ENCODE data around the gene BMPR2. TPM values are rescaled to one million over a fixed set of nuclear protein-coding genes. Genes with fewer than 3 reads are reported as not detected.

Gene BMPR2
- total and polyA plus RNA-seq, 2 of the 8 experiments (the other 6 are each of a cell fraction or from before 2014, with no cell fraction given), result 5.5 to 19.8 TPM

DNA sequence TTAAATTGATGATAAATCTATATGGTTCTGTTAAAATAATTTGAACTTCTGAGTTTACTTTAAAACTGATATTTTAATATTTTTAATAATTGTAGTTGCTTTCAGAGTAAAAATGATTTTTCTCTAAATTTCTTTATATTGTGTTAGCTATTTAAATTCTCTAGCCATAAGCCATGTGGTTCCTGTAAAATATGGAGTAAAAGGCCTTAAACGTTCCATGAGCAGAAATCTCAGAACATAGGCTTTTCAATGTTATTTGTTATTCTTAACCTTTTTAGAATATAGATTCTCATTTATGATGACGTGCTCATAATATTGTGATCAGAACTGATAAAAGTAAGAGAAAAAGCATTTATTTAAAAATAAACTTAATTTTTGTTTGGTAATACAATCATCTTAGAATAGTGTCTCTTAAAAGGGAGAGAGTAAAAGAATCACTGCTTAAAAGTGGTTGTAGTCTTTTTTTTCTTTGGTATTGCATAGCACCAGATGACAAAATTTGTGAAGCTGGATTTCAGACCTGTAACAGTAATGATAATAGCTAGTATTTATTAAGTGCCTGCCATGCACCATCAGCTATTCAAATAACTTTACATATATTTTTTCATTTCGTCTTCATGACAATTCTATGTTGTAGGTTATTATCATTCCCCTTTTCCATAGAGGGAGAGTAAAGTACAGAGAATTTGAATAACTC is 2.7 kb downstream of the BMPR2 start:
- POLR2A ChIA-PET (ENCODE audit: partially characterized antibody), result no interaction called here
- Histone ChIP-seq H2BK5ac (ENCODE audit: low read depth, low read length) (no peak overlapping the region), H2BK15ac (ENCODE audit: low read length) (no peak overlapping the region), H4K91ac (replicated peaks; ENCODE audit: insufficient read length, low read length) (no peak overlapping the region), H4K8ac (ENCODE audit: extremely low read depth, insufficient read depth, low read length) (no peak overlapping the region), H3K79me1 (ENCODE audit: low read depth, low read length) (peaks cover 8% of the 10 kb centered on the region), H2AK5ac (ENCODE audit: low read depth, low read length) (no peak overlapping the region), H2BK20ac (ENCODE audit: low read length) (no peak overlapping the region), H3K4ac (replicated peaks; ENCODE audit: insufficient read length, low read depth, low read length) (no peak overlapping the region), H3K23ac (ENCODE audit: insufficient read length) (no peak overlapping the region), H3K27ac (ENCODE audit: low read depth, low read length) (no peak overlapping the region), H2AFZ (ENCODE audit: low read length) (no peak overlapping the region), H3K9ac (replicated peaks in 1 of 4; ENCODE audit: extremely low read depth in 1 of 4, low read depth in 3 of 4, low read length in 3 of 4) (no peak overlapping the region; a peak in 1 of 7 replicates), H3K56ac (replicated peaks; ENCODE audit: insufficient read length, low read depth, low read length) (no peak overlapping the region), H3K14ac (ENCODE audit: insufficient read length) (no peak overlapping the region), H3K79me2 (ENCODE audit: control insufficient read depth in 1 of 2, insufficient read depth in 2 of 2, low read length in 2 of 2) (peaks cover 14 to 66% of the 10 kb centered on the region in 2 experiments), H3K36me3 (ENCODE audit: control insufficient read depth in 2 of 4, insufficient read depth in 4 of 4, low read length in 3 of 4) (no peaks in the 10 kb centered on the region), H3K27me3 (replicated peaks in 1 of 4; ENCODE audit: control insufficient read depth in 3 of 4, extremely low read depth in 1 of 4, insufficient read depth in 3 of 4, low read length in 3 of 4) (no peaks in the 10 kb centered on the region), H3K23me2 (ENCODE audit: low read depth, low read length) (peaks cover 8% of the 10 kb centered on the region), H2BK120ac (replicated peaks; ENCODE audit: low read depth, low read length) (no peak overlapping the region), H2BK12ac (ENCODE audit: low read depth, low read length) (no peak overlapping the region), H4K5ac (ENCODE audit: insufficient read length, low read depth, low read length) (no peak overlapping the region), H3K4me2 (ENCODE audit: insufficient read depth in 1 of 2, low read depth in 2 of 2, low read length in 2 of 2) (peak overlapping the region; percentile 75 to 96), H3K4me1 (replicated peaks in 1 of 4; ENCODE audit: control insufficient read depth in 3 of 4, insufficient read depth in 4 of 4, low read length in 3 of 4) (peaks cover under 1 to 3% (median 3%) of the 10 kb centered on the region in 4 experiments; a peak in 4 of 7 replicates), H3K4me3 (ENCODE audit: extremely low read depth in 1 of 4, insufficient read depth in 2 of 4, low read depth in 3 of 4, low read length in 4 of 4) (peak overlapping the region; percentile 92 to 100 (median 95); a peak in 7 of 8 replicates), H3K18ac (ENCODE audit: extremely low read depth, low read length) (no peak overlapping the region), H4K20me1 (replicated peaks in 1 of 2; ENCODE audit: control insufficient read depth in 1 of 2, insufficient read depth in 2 of 2, low read length in 2 of 2) (peaks cover 0 to 10% of the 10 kb centered on the region in 2 experiments), H3K9me3 (ENCODE audit: insufficient read depth in 2 of 2, low read depth in 1 of 2, low read length in 1 of 2) (no peaks in the 10 kb centered on the region)
- CTCF ChIA-PET (ENCODE audit: partially characterized antibody), result interaction anchor here (1.2 kb wide), 1 partner anchor 116 kb away, joined by 4 read pairs; no protein-coding TSS in a partner anchor
- FAIRE-seq (no peak), DNase-seq (ENCODE audit: low read depth in 1 of 2, low spot score in 2 of 2) (no peak)
- WGBS, 2 experiments (ENCODE audit: extremely low coverage in 1 of 2, insufficient coverage in 1 of 2, insufficient read length in 1 of 2, insufficient replicate concordance in 2 of 2, low coverage in 1 of 2, low lambda C conversion rate in 2 of 2, missing lambda C conversion rate in 1 of 2), result 56% methylated on average over 3 of the region's 3 CpGs; no CpG with 5 or more reads in 1 of the 2 experiments
- TF ChIP-seq, protein P1, sequence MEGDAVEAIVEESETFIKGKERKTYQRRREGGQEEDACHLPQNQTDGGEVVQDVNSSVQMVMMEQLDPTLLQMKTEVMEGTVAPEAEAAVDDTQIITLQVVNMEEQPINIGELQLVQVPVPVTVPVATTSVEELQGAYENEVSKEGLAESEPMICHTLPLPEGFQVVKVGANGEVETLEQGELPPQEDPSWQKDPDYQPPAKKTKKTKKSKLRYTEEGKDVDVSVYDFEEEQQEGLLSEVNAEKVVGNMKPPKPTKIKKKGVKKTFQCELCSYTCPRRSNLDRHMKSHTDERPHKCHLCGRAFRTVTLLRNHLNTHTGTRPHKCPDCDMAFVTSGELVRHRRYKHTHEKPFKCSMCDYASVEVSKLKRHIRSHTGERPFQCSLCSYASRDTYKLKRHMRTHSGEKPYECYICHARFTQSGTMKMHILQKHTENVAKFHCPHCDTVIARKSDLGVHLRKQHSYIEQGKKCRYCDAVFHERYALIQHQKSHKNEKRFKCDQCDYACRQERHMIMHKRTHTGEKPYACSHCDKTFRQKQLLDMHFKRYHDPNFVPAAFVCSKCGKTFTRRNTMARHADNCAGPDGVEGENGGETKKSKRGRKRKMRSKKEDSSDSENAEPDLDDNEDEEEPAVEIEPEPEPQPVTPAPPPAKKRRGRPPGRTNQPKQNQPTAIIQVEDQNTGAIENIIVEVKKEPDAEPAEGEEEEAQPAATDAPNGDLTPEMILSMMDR (IDR thresholded peaks at IDR 0.05; ENCODE audit: control extremely low read depth in 1 of 3, insufficient read depth in 1 of 3, low read depth in 1 of 3, low read length in 3 of 3), result no peak
- no peak for TF ChIP-seq CREB1 (IDR thresholded peaks at IDR 0.05)
